HG03520 (cell line): ENCODE data around the gene KCNH5.

ENCODE experiments used
- ATAC-seq: cut with Tn5 transposase; IDR thresholded peaks from one replicate; pipeline ENCODE4 v1.9.1; 2021; ENCODE audit warnings: mild to moderate bottlenecking, moderate library complexity; ENCODE audit not compliant: unreplicated experiment

KCNH5 gene

GRCh38 chr14:63045234-63045611 lies at the start of gene KCNH5:
KCNH5 (minus strand) TSS chr14:63045458; CDS start chr14:63045186, 272 bp downstream.
- ATAC-seq, result no peak

- no peak for ATAC-seq
Observed at GRCh38 chr14:63091394-63091996, 46.2 kb upstream of the KCNH5 start.

GRCh38 chr14:63088865-63089264 lies 43.6 kb upstream of the KCNH5 start:
- ATAC-seq, result no peak

GRCh38 chr14:63078569-63078968 lies 33.3 kb upstream of the KCNH5 start:
- no peak for ATAC-seq

- ATAC-seq, result no peak
Observed at GRCh38 chr14:63076488-63076887, 31.2 kb upstream of the KCNH5 start.

- no peak for ATAC-seq
Observed at GRCh38 chr14:63055631-63056030, 10.4 kb upstream of the KCNH5 start.

GRCh38 chr14:63051992-63052391 lies 6.7 kb upstream of the KCNH5 start:
- ATAC-seq, result no peak

- ATAC-seq, result no peak
Observed at GRCh38 chr14:63051301-63051700, 6.0 kb upstream of the KCNH5 start.

GRCh38 chr14:63050694-63051093 lies 5.4 kb upstream of the KCNH5 start:
- ATAC-seq, result no peak

GRCh38 chr14:63046339-63047268 lies 1.3 kb upstream of the KCNH5 start:
- no peak for ATAC-seq

- ATAC-seq, result no peak
Observed at GRCh38 chr14:63045612-63046320, 508 bp upstream of the KCNH5 start.

- no peak for ATAC-seq
Observed at GRCh38 chr14:63039866-63040265, 5.4 kb downstream of the KCNH5 start.

GRCh38 chr14:63032641-63033040 lies 12.6 kb downstream of the KCNH5 start:
- ATAC-seq, result no peak

GRCh38 chr14:63032076-63032475 lies 13.2 kb downstream of the KCNH5 start:
- no peak for ATAC-seq

GRCh38 chr14:63030113-63030512 lies 15.1 kb downstream of the KCNH5 start:
- no peak for ATAC-seq

GRCh38 chr14:63027719-63028118 lies 17.5 kb downstream of the KCNH5 start:
- no peak for ATAC-seq

GRCh38 chr14:63026491-63026890 lies 18.8 kb downstream of the KCNH5 start:
- no peak for ATAC-seq

- no peak for ATAC-seq
Observed at GRCh38 chr14:63014621-63015020, 30.6 kb downstream of the KCNH5 start.

- no peak for ATAC-seq
Observed at GRCh38 chr14:63012171-63012570, 33.1 kb downstream of the KCNH5 start.

GRCh38 chr14:63011623-63012022 lies 33.6 kb downstream of the KCNH5 start:
- no peak for ATAC-seq

- no peak for ATAC-seq
Observed at GRCh38 chr14:63009495-63009894, 35.8 kb downstream of the KCNH5 start.

GRCh38 chr14:63006531-63006930 lies 38.7 kb downstream of the KCNH5 start:
- ATAC-seq, result peak; percentile 56
